GM21737 (cell line): Measurements from ENCODE around the gene CBX1.
"Not testable (repeated sequence)": the region's sequence is repeated elsewhere in the genome, so short reads cannot be mapped to it uniquely, and the experiment has no call there.

Source experiments
- ATAC-seq: cut with Tn5 transposase; IDR thresholded peaks from one replicate; pipeline ENCODE4 v1.9.1; 2021; ENCODE audit warnings: mild to moderate bottlenecking, moderate library complexity; ENCODE audit not compliant: unreplicated experiment

Gene CBX1

DNA sequence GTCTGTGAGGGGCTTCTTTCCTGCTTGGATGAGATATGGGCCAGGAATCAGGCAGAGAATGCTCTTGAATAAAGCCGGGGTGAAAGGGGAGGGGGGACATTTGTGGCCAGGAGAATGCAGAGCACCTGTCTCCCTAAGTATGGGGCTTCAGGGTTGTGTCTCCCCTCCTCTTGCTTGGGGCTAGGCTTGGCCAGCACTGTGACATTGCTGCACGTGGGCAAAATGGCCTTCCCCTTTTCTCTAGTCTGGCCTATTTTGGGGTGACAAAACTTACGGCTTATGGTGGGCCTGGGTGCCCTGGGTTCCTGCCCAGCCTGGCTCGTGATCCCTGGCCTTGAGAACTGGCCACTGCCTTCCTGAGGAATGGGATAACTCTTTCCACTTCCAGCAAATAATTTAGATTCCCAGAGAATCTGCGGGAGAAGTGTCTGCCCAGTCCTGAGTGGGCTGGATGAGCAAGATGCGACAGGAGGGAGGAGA, 47.5 kb downstream of the CBX1 start:
- ATAC-seq, result no peak

DNA sequence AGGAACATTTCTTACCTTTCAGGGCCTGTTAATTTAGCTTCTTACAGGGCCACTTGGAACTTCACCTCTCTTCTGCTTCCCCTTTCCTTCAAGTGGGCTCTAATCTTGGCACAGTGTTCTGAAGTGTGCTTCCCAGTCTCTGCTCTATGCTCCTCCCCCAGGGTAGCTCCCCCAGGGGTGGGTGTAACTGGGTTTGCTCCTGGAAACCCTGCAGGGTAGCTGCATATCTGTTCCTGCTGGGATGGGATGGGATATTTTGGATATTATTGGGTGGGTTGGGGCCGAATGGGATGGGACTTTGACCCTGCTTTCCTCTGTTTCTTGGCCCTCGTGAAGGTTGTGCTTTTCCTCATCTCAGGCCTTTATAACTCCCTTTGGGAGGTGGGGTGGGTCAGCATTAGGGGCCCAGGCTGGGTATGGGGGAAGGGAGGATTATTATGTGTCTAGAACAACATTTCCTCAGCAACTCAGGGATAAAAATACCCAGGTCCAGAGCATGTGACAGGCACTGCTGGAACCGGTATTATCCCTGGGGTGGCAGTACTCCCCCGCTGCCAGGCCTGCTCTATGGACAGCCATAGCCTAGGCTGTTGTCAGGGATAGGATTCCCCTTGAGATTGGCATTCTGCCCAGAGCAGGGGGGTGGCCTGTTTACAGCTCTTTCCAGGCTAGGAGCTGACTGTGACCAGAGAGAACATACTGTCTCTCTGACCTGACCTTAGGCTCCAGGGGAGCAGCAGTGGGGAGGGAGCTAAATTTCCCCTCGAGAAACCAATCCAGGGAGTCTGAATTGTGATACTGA, 48.1 kb downstream of the CBX1 start:
- ATAC-seq, result no peak

DNA sequence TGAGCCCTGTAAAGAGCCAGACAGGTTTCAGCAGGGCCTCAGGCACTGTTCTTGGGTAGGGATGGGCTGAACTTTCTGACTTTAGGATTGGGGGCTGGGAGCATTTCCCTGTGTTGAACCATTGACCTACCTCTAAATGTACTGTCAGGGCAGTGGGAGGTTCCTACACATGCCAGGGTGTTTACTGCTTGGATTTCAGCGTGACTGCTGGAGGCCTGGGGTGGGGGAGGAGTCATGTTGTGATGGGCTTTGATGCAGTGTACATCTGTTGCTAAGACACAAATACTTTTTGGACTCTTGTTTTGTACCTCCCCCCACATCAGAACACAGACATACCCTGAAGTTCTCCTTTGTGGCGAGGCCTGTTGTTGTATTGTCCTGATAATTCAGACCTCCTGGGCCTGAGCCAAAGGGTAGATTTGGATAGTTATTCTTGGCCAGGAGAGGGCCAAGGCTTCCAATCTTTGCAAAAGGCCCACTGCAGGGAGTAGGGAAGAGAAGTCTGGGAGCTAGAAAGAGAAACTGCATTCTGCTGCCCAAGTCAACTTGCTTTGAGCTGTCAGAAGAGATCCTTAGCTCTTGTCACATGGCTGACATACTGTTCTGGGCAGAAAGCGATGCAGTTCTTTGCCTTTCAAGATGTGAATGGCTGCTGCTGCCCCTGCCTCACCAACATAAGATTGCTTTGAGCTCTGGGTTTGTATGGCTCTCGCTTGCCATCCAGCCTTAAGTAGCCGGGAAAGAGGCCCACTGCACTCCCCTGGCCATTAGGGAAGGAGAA, 49.4 kb downstream of the CBX1 start:
- ATAC-seq, result no peak

DNA sequence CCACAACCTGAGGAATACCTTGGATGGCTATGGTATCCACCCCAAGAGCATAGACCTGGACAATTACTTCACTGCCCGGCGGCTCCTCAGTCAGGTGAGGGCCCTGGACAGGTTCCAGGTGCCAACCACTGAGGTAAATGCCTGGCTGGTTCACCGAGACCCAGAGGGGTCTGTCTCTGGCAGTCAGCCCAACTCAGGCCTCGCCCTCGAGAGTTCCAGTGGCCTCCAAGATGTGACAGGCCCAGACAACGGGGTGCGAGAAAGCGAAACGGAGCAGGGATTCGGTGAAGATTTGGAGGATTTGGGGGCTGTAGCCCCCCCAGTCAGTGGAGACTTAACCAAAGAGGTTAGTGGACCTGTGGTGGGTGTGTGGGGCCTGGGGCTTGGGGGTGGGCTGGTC, 50.0 kb downstream of the CBX1 start:
- ATAC-seq, result no peak

DNA sequence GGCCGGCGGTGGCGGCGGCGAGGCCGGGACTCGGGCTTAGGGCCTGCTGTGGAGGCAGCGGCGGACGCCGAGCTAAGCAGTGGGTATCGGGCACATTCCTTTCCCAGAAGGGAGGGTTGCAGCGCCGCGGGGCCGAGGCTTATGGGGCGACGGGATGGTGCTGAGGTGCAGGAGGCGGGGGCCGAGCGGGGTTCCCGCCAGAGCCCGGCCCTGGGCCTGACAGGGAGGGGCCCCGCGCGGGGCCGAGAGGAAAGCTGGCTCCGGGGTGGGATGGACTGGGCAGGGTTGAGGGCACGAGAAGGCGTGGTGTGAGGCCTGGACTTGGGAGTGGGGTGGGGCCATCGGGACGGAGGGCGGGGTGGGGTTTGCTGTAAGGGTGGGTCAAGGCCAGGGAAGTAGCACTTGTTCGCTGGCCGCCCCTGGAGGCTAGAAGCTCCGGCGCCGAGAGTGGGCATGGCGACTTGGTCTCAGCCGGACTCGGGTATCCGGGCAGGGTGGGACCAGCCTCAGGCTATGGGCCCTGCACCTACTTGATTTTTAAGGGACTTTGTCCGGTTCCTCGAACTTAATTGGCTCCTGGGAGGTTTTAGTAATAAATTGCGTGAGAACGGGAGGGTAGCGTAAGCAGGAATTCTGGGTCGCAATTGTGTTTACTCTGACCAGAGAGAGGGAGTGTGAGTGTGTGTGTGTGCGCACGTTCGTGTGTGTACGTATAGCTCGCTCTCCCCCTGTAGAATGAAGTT, 52.7 kb downstream of the CBX1 start:
- ATAC-seq, result peak; percentile 36

DNA sequence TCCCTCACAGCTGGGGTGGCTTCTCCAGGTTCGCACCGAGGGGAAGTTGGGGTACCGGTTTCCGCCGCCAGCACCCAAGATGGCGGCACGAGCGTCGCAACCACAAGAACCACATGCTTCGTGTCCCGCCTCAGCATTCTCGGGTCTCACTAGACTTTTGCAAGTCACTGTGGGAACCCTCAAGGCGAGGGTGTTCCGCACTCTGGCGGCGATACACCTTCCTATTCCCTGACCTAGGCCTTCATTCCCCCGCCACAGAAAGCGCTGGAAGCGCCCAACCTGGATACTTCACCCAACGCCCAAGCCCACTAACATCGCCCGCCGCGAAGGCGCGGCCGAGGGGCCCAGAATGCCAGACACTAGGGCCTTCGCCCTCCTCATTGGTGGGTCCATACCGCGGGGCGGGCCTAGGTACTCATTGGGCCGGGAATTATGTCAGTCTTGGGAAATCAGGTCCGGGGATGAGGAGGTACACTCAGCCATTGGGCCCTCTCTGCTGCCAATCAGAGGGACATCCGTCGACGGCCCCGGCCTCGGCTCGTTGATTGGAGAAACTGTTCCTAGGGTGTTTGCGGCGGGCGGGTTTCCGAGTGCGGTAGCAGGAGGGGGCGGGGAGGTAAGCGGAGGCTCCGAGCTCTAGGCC, 53.4 kb downstream of the CBX1 start, which contains the start of gene NFE2L1:
Gene NFE2L1 (plus strand): TSS at position 619 of the 643 bp plus-strand sequence. CDS start 2,760 bp downstream, outside the sequence.
- peak; percentile 90 for ATAC-seq

DNA sequence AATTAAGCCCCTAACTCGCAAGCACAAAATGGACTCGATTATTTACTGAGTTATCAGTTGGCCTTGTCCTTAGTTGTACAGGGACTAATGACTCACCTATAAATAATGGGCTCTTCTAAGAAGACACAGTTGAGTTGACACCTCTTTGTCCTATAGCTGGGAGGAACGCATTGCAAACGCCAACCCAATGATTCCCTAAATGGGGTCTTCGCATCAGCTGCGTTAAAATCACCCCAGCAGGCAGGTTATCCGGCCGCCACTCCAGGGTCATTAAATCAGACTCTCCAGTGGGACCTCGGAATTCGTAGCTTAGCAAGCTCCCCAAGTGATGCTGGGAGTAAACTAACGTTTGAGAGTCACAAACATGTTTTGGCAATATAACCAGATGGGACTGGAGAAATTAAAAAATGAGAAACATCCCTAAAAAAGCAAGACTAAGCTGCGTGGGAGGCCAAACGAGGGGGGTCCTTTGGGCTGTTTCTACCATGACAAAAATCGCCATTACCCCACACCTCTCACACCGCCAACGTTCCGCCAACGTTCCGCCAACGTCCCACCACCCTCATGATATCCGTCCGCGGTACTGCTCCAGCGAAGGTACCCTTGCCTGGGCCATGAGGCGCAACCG, 54.1 kb downstream of the CBX1 start:
- ATAC-seq, result no peak

DNA sequence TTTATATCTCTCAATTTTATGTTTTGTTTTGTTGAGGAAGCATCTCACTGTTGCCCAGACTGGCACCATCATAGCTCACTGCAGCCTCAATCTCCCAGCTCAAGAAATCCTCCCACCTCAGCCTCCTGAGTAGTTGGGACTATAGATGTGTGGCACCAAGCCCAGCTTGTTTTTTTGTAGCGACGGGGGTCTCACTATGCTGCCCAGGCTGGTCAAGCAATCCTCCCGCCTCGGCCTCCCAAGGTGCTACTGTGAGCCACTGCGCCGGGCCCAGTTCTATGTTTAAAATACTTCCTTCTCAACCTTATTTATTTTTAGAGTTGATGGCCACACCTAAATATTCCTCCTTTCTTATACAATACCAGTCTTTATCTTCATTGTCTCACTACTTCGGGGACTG, 55.0 kb downstream of the CBX1 start:
- no peak for ATAC-seq

DNA sequence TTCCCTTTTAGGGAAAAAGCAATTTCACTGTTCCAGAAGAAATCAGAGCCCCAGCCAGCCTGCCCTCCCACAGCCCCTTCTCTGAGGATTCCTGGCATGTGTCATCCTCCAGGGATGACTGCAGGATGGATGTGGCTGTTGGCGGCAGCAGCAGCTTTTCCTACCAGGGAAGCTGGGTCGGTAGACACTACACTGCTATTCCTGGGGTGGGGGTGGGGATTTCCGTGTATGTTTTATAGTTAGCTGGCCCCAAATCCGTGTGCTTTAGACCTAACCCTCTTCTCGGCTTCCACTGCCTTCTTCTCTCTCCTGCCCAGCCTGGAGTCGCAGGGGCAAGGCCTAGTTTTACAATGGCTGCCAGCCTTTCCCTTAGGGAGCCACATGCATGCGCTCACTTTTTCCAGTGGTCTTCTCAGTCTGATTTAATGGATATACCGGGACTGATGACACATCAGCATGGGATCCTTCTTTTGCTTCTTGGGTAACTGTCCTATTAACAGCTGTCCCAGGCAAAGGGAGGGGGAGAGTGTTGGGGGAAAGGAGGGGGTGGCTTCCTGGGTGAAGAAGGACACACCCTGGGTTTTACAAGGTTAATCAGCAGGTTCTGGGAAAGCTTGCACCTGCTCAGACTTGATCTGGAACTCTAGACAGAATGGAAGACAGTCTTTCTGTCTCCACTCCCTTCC, 55.8 kb downstream of the CBX1 start:
- no peak for ATAC-seq

DNA sequence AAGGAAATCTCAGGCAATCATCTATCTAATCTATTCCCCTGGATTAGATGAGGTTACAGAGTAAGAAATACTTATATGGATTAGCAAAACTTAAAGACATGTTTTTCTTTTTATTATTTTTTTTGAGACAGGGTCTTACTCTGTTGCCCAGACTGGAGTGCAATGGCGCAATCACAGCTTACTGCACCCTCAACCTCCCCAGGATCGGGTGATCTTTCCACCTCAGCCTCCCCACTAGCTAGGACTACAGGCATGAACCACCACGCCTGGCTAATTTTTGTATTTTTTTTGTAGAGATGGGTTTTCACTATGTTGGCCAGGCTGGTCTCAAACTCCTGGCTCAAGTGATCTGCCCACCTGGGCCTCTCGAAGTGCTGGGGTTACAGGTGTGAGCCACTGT, 56.4 kb downstream of the CBX1 start:
- ATAC-seq, result no peak

DNA sequence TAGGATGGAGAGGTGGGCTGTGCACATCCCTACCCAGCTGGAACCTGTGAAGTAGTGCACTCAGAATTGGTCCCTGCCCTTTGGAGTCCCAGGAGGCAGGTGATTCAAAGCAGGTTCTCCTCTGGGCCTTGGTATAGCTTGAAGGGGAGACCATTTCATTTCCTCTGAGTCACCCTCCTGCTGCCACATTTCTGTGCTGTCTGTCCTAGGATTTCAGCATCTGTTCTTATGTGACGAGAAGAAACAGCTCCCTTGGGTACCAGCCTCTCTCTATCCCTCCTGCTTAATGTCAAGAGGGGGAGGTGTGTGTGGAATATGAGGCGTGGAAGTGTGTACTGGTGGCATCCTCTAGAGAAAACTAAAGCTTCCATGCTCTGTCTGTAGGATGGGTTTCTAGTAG, 58.1 kb downstream of the CBX1 start:
- no peak for ATAC-seq

DNA sequence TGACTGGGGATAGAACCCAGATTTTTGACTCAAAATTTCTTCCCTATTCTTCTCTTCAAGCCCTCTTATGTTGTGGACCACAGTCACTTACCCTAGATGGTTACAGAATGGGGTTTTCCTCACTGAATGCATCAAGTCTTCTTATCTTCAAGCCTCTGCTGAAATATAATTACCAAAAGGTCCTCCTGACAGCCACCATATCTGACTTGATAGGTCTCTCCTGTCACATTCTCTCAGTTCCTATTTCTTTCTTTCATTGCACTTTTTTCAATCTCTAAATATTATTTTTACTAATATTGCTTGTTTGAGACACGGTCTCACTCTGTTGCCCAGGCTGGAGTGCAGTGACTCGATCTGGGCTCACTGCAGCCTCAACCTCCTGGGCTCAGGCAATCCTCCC, 62.6 kb downstream of the CBX1 start:
- no peak for ATAC-seq

DNA sequence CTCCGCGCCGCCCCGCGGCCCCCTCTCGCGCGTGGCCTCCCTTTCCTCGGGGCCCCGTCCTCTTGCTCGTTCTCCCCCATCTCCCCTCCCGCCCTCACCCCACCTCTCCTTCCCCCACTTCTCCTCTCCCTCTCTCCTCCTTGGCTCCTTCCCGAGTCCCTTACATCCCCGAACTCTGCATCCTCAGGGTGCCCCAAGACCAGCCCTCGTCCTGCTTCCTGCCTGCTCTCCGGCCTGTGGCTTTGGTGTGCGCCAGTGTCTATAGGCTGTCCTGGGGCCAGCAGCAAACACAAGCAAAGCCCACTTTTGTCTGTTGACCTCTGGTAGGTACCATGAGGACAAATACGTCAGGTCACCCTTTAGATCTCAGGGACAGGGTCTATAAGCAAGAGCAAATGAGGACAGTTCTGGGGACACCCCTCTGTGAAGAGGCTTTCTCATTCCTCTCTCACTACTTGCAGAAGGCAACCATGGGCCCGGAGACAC, 63.4 kb downstream of the CBX1 start:
- no peak for ATAC-seq

DNA sequence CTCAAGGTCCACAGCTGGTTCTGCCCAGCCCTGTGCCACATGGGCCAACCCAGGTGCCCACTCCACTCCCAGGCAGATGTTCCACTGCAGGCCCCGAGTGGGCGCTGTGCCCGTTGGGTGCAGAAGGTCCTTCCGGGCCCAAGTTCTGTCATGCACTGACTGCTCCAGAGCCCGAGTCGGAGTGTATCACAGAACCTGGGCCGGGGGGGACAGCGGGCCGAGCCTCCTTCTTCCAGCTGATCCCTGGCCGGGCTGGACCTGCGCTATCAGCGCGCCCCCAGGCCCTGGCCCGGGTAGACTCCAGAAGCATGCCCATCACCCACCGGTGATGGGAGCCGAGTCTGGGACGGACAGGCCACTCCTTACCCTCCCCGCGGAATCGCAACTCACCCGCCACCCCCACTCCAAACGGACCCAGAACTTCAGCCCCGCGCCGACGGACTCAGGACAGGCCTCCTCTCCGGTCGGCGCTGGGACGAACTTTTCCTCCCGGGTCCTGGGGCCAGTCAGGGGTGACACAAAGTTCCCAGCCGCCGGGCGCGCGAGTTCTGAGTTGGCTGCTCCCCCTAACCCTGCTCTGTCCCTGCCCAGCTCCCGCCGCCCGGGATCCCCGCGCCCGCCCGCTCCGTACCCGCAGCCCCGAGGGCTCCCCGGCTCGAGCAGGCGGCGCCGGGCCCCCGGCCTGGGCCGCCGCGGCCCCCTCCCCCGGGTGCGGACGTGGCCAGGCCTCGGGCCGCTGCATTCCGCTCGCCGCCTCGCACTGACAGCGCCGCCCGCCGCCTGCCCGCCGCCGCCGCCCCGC, 64.0 kb downstream of the CBX1 start, which contains the start of gene COPZ2:
Gene COPZ2 (minus strand): TSS at position 762 of the 802 bp plus-strand sequence. CDS start 20 bp downstream, at position 742.
- no peak for ATAC-seq

DNA sequence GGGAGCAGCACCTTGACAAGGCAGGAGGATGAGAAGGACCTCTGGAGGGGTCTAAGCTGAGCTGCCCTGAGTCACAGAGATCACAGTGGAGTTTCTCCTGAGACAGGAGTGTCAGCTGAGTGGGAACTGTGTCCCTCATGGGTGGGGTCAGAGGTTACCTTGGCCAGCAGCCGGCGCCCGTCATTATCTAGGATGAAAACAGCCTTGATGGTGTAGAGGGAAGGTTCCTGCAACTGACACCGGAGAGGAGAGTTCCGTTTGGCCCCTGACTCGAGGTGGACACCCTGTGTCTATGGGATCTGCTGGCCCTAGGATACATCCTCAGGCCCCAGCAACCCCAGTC, 64.6 kb downstream of the CBX1 start:
- no peak for ATAC-seq

DNA sequence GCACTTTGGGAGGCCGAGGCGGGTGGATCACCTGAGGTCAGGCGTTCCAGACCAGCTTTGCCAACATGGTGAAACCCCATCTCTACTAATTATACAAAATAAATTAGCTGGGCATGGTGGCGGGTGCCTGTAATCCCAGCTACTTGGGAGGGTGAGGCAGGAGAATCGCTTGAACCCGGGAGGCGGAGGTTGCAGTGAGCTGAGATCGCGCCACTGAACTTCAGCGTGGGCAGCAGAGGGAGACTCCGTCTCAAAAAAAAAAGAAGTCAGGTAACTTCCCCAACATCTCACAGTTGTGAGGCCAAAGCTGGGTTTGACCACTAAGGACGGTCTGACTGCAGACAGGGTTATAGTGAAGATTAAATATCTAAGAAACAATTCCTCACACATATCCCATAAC, 66.5 kb downstream of the CBX1 start:
- not testable (repeated sequence) for ATAC-seq

DNA sequence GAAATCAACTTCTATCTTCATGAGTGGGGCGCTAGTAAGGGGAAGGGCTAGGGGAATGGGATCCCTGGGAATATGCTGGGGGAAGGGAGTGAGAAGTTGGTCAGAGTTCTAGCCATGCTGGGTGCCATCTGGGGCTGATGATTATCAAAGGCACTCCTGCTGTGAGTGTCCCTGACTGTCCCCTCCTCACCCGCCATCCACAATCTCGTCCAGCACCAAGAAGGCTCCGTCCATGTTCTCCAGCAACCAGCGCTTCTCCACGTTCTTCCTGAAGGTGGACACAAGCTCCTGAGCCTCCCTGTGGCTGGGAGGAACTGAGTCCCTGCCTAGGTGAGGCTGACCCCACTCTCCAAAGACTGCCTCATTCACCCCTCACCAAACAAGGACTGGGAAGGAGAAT, 69.3 kb downstream of the CBX1 start:
- no peak for ATAC-seq

DNA sequence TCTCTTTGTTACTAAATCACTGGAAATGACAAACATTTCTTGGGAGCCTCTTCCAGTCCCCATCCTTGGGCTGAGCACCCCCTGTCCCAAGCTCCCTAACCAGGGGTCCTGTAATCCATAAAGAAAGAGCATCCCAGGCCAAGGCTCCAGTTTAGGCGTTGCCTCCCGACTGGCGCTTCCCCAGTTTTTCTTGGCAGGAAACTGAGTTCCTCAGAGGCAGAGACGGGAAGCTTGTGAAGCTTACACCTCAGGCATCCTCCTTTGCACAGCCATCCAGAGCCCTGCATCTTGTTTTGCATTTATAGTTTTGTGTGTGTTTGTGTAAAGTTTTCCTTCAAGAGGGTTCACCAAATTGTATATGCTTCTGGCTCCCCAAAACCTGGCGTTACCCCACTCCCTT, 70.7 kb downstream of the CBX1 start:
- no peak for ATAC-seq

DNA sequence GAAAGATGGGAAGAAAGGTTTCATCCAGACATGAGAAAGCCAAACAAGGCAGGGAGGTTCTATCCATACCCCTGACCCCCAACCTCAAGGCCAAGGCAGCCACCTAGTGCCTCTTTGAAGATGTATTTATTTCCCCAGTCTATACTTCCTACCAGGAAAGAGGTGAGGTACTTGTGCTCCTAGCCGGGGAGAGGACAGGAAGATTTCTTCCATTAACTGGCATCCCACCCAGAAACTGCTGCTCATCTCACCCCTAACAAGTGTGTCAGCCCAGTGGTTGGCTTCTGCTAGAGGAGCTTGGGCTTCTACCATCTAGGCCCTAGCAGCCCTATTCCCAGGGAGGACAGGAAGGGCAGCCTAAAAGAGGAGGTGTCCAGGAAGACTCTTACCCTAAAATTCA, 72.5 kb downstream of the CBX1 start:
- no peak for ATAC-seq
